Loucy (cell line): Measurements from ENCODE around the gene TUBB3.
"Not testable (repeated sequence)": the region's sequence is repeated elsewhere in the genome, so short reads cannot be mapped to it uniquely, and the experiment has no call there.

Source experiments
- H2AFZ ChIP-seq: fragments of 200-600 bp; sonication (generic); 2 replicates; pipeline ENCODE4 v1.6.0; 2016; ENCODE audit warnings: antibody characterized with exemption, mild to moderate bottlenecking, low read length, moderate library complexity
- H3F3A ChIP-seq: fragments of 200-600 bp; 2 replicates; pipeline ENCODE4 v1.6.0; 2016; ENCODE audit warnings: antibody characterized with exemption, low read depth, mild to moderate bottlenecking
- H3K27me3 ChIP-seq: fragments of 200-600 bp; sonication (generic); 2 replicates; pipeline ENCODE4 v1.6.1; 2014; ENCODE audit warnings: low read length, mild to moderate bottlenecking; ENCODE audit not compliant: insufficient read depth, poor library complexity, severe bottlenecking
- H3K36me3 ChIP-seq: fragments of 200-600 bp; sonication (generic); 2 replicates; pipeline ENCODE4 v1.6.1; 2016; ENCODE audit warnings: low read length; ENCODE audit not compliant: insufficient read depth
- H3K4me1 ChIP-seq: fragments of 200-600 bp; sonication (generic); 2 replicates; pipeline ENCODE4 v1.5.1; 2014; ENCODE audit warnings: low read length, mild to moderate bottlenecking; ENCODE audit not compliant: insufficient read depth, poor library complexity, severe bottlenecking
- H3K4me2 ChIP-seq: fragments of 200-600 bp; sonication (generic); 2 replicates; pipeline ENCODE4 v1.6.0; 2014; ENCODE audit warnings: antibody characterized with exemption, low read length, low read depth, mild to moderate bottlenecking; ENCODE audit not compliant: poor library complexity, severe bottlenecking
- H3K4me3 ChIP-seq: fragments of 200-600 bp; sonication (generic); 2 replicates; pipeline ENCODE4 v1.5.1; 2014; ENCODE audit warnings: low read length, mild to moderate bottlenecking, mixed read lengths; ENCODE audit not compliant: poor library complexity, severe bottlenecking
- H3K79me2 ChIP-seq: fragments of 200-600 bp; sonication (generic); 2 replicates; pipeline ENCODE4 v1.6.1; 2014; ENCODE audit warnings: low read length; ENCODE audit not compliant: insufficient read depth
- H3K9ac ChIP-seq: fragments of 200-600 bp; sonication (generic); 2 replicates; pipeline ENCODE4 v1.6.0; 2014; ENCODE audit warnings: mild to moderate bottlenecking, low read depth, low read length, moderate library complexity; ENCODE audit not compliant: poor library complexity, severe bottlenecking
- H3K9me2 ChIP-seq: fragments of 200-600 bp; sonication (generic); replicated peaks from 2 replicates; pipeline ENCODE4 v1.6.1; 2016; ENCODE audit warnings: low read depth, low read length, mixed read lengths
- H3K9me3 ChIP-seq: fragments of 200-600 bp; sonication (generic); 2 replicates; pipeline ENCODE4 v1.6.1; 2014; ENCODE audit warnings: mild to moderate bottlenecking, antibody characterized with exemption, low read length, low read depth; ENCODE audit not compliant: insufficient read depth
- H4K20me1 ChIP-seq: fragments of 200-600 bp; sonication (generic); 2 replicates; pipeline ENCODE4 v1.6.0; 2014; ENCODE audit warnings: antibody characterized with exemption, low read length, mild to moderate bottlenecking; ENCODE audit not compliant: insufficient read depth, poor library complexity, severe bottlenecking
- CTCF ChIP-seq: fragments of 200-600 bp; sonication (generic); conservative IDR thresholded peaks from 2 replicates; pipeline ENCODE4 v1.5.1; 2014; ENCODE audit warnings: mild to moderate bottlenecking, antibody characterized with exemption, low read length
- EZH2phosphoT487 ChIP-seq: fragments of 200-600 bp; IDR thresholded peaks from 2 replicates; pipeline ENCODE4 v1.6.1; 2018; ENCODE audit warnings: antibody characterized with exemption, mild to moderate bottlenecking, moderate library complexity, borderline replicate concordance

TUBB3 gene

GRCh38 chr16:89934611-89935553 is 11.7 kb downstream of the TUBB3 start:
- Histone ChIP-seq H3K79me2 (no peaks in the 10 kb centered on the region), H3K4me1 (no peaks in the 10 kb centered on the region), H3K4me2 (no peak overlapping the region), H3K9ac (no peak overlapping the region), H3K4me3 (no peak overlapping the region), H3K9me2 (no peaks in the 10 kb centered on the region), H3K9me3 (no peaks in the 10 kb centered on the region), H2AFZ (no peak overlapping the region), H3F3A (no peaks in the 10 kb centered on the region), H3K36me3 (no peaks in the 10 kb centered on the region), H4K20me1 (no peaks in the 10 kb centered on the region), H3K27me3 (no peaks in the 10 kb centered on the region)
- no peak for TF ChIP-seq EZH2phosphoT487
- no peak for TF ChIP-seq CTCF

DNA sequence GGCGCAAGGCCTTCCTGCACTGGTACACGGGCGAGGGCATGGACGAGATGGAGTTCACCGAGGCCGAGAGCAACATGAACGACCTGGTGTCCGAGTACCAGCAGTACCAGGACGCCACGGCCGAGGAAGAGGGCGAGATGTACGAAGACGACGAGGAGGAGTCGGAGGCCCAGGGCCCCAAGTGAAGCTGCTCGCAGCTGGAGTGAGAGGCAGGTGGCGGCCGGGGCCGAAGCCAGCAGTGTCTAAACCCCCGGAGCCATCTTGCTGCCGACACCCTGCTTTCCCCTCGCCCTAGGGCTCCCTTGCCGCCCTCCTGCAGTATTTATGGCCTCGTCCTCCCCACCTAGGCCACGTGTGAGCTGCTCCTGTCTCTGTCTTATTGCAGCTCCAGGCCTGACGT is 12.5 kb downstream of the TUBB3 start:
- H3K4me1 ChIP-seq, H3K9me3 ChIP-seq, H3K27me3 ChIP-seq, H3K79me2 ChIP-seq, H2AFZ ChIP-seq, H3K4me2 ChIP-seq, H3K9me2 ChIP-seq, H3K4me3 ChIP-seq, H3K36me3 ChIP-seq, H3K9ac ChIP-seq, H4K20me1 ChIP-seq, H3F3A ChIP-seq: not testable (repeated sequence)

DNA sequence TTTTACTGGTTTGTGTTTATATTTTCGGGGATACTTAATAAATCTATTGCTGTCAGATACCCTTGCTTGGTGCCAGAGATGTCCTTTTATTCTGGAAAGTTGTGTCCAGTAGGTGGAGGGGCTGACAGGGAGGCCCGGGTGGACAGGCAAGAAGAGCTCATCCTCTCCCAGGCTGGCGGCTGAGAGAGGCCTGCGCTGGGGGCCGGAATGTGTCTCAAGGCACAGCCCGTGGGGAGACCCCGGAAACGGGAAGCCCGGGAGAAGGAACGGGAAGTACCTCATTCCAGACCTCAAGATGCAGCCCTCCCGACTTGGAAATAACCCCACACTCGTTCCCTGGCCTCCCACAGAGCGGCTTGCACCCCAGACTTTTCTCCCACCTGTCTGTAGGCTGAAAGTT is 12.9 kb downstream of the TUBB3 start:
- Histone ChIP-seq H3K79me2 (no peaks in the 10 kb centered on the region), H3F3A (no peaks in the 10 kb centered on the region), H3K4me3 (no peak overlapping the region), H3K9me3 (no peaks in the 10 kb centered on the region), H3K4me2 (no peak overlapping the region), H3K27me3 (no peaks in the 10 kb centered on the region), H3K9ac (no peak overlapping the region), H3K36me3 (no peaks in the 10 kb centered on the region), H3K4me1 (no peaks in the 10 kb centered on the region), H4K20me1 (no peaks in the 10 kb centered on the region), H3K9me2 (no peaks in the 10 kb centered on the region), H2AFZ (no peak overlapping the region)
- TF ChIP-seq CTCF (no peak), EZH2phosphoT487 (no peak)

- Histone ChIP-seq H3F3A (no peaks in the 10 kb centered on the region), H3K36me3 (no peaks in the 10 kb centered on the region), H3K9me3 (no peaks in the 10 kb centered on the region), H3K4me3 (no peak overlapping the region), H2AFZ (no peak overlapping the region), H3K4me1 (no peaks in the 10 kb centered on the region), H3K4me2 (no peak overlapping the region), H4K20me1 (no peaks in the 10 kb centered on the region), H3K27me3 (no peaks in the 10 kb centered on the region), H3K9ac (no peak overlapping the region), H3K9me2 (no peaks in the 10 kb centered on the region), H3K79me2 (no peaks in the 10 kb centered on the region)
- no peak for TF ChIP-seq CTCF
- TF ChIP-seq EZH2phosphoT487, result no peak
Measured at GRCh38 chr16:89936508-89936907, 13.4 kb downstream of the TUBB3 start.
